SK-N-SH treated with all-trans-retinoic acid at 6 μM for 48 hours (cell line): ENCODE data around the gene SPACDR.
A peak's percentile ranks its signal among the peaks of the same experiment; 100 is the strongest.

Experiments used
- ATAC-seq: fragments of 200-7000 bp; cut with Tn5 transposase; 3 replicates; pipeline ENCODE4 v1.9.1; 2020; ENCODE audit warnings: mild to moderate bottlenecking, moderate library complexity
- ARNTL ChIP-seq: fragments of 450-650 bp; formaldehyde crosslinking; IDR thresholded peaks from 2 replicates; pipeline ENCODE4 v1.5.0; 2020; ENCODE audit warnings: low read depth, mild to moderate bottlenecking, moderate library complexity, borderline replicate concordance
- BACH2 ChIP-seq: fragments of 250-450 bp; sonication (Bioruptor Pico); IDR thresholded peaks from 2 replicates; pipeline ENCODE4 v1.9.0; 2021; ENCODE audit warnings: mild to moderate bottlenecking, borderline replicate concordance
- CREB5 ChIP-seq: fragments of 250-450 bp; sonication (Bioruptor Pico); IDR thresholded peaks from 2 replicates; pipeline ENCODE4 v1.5.1; 2020; ENCODE audit warnings: low read depth, mild to moderate bottlenecking, moderate library complexity
- CSDC2 ChIP-seq: fragments of 250-450 bp; sonication (Bioruptor Pico); IDR thresholded peaks from 2 replicates; pipeline ENCODE4 v1.5.0; 2020; ENCODE audit warnings: mild to moderate bottlenecking, moderate library complexity
- ESRRG ChIP-seq: fragments of 250-450 bp; sonication (Bioruptor Pico); IDR thresholded peaks from 2 replicates; pipeline ENCODE4 v1.6.1; 2021; ENCODE audit warnings: mild to moderate bottlenecking
- GLIS3 ChIP-seq: fragments of 250-450 bp; sonication (Bioruptor Pico); IDR thresholded peaks from 2 replicates; pipeline ENCODE4 v1.5.0; 2020; ENCODE audit warnings: mild to moderate bottlenecking, moderate library complexity
- ISL1 ChIP-seq: fragments of 250-450 bp; sonication (Bioruptor Pico); IDR thresholded peaks from 2 replicates; pipeline ENCODE4 v2.1.2; 2022; ENCODE audit warnings: mild to moderate bottlenecking, moderate library complexity
- OSR1 ChIP-seq: fragments of 250-450 bp; sonication (Bioruptor Pico); IDR thresholded peaks from 2 replicates; pipeline ENCODE4 v1.8.0; 2022; ENCODE audit warnings: moderate library complexity, mild to moderate bottlenecking, inconsistent platforms
- PATZ1 ChIP-seq: fragments of 250-450 bp; sonication (Bioruptor Pico); IDR thresholded peaks from 2 replicates; pipeline ENCODE4 v1.8.0; 2020; ENCODE audit warnings: mild to moderate bottlenecking, moderate library complexity, borderline replicate concordance
- POU6F1 ChIP-seq: fragments of 250-450 bp; sonication (Bioruptor Pico); IDR thresholded peaks from 2 replicates; pipeline ENCODE4 v1.8.0; 2021; ENCODE audit warnings: low read depth, mild to moderate bottlenecking, moderate library complexity, borderline replicate concordance
- PPARA ChIP-seq: fragments of 250-450 bp; sonication (Bioruptor Pico); IDR thresholded peaks from 2 replicates; pipeline ENCODE4 v1.5.0; 2020; ENCODE audit warnings: mild to moderate bottlenecking, borderline replicate concordance
- RARB ChIP-seq: fragments of 250-450 bp; sonication (Bioruptor Pico); IDR thresholded peaks from 2 replicates; pipeline ENCODE4 v1.8.0; 2021; ENCODE audit warnings: mild to moderate bottlenecking, moderate library complexity
- SNAI2 ChIP-seq: fragments of 250-450 bp; sonication (Bioruptor Pico); IDR thresholded peaks from 2 replicates; pipeline ENCODE4 v1.5.0; 2020; ENCODE audit warnings: mild to moderate bottlenecking, moderate library complexity
- TCF4 ChIP-seq: fragments of 250-450 bp; sonication (Bioruptor Pico); IDR thresholded peaks from 2 replicates; pipeline ENCODE4 v1.8.0; 2021; ENCODE audit warnings: mild to moderate bottlenecking, moderate library complexity, borderline replicate concordance
- TOX ChIP-seq: fragments of 250-450 bp; sonication (Bioruptor Pico); IDR thresholded peaks from 2 replicates; pipeline ENCODE4 v1.8.0; 2021; ENCODE audit warnings: mild to moderate bottlenecking, moderate library complexity, borderline replicate concordance
- ZC3H10 ChIP-seq: fragments of 250-450 bp; sonication (Bioruptor Pico); IDR thresholded peaks from 2 replicates; pipeline ENCODE4 v1.5.1; 2021; ENCODE audit warnings: mild to moderate bottlenecking, moderate library complexity
- ZFP3 ChIP-seq: fragments of 250-450 bp; sonication (Bioruptor Pico); IDR thresholded peaks from 2 replicates; pipeline ENCODE4 v1.5.0; 2020; ENCODE audit warnings: mild to moderate bottlenecking, moderate library complexity
- ZFP30 ChIP-seq: fragments of 450-650 bp; formaldehyde crosslinking; IDR thresholded peaks from 2 replicates; pipeline ENCODE4 v1.5.0; 2022; ENCODE audit warnings: mild to moderate bottlenecking, moderate library complexity
- ZNF565 ChIP-seq: fragments of 450-650 bp; formaldehyde crosslinking; conservative IDR thresholded peaks from 2 replicates; pipeline ENCODE4 v1.5.0; 2020; ENCODE audit warnings: low read depth, mild to moderate bottlenecking, moderate library complexity
- ZNF70 ChIP-seq: fragments of 450-650 bp; formaldehyde crosslinking; IDR thresholded peaks from 2 replicates; pipeline ENCODE4 v1.5.0; 2020; ENCODE audit warnings: mild to moderate bottlenecking, moderate library complexity
- ZNF8 ChIP-seq: fragments of 450-650 bp; formaldehyde crosslinking; IDR thresholded peaks from 2 replicates; pipeline ENCODE4 v1.5.0; 2020; ENCODE audit warnings: mild to moderate bottlenecking, moderate library complexity
- TF ChIP-seq, protein P1 (sequence below): fragments of 250-450 bp; sonication (Bioruptor Pico); IDR thresholded peaks from 2 replicates; pipeline ENCODE4 v1.5.0; 2020; ENCODE audit warnings: mild to moderate bottlenecking, moderate library complexity
- TF ChIP-seq, protein P2 (sequence below): fragments of 250-450 bp; sonication (Bioruptor Pico); IDR thresholded peaks from 2 replicates; pipeline ENCODE4 v1.5.1; 2021; ENCODE audit warnings: mild to moderate bottlenecking, moderate library complexity

The SPACDR gene

GRCh38 chr7:100428967-100429636 lies 35.0 kb downstream of the SPACDR start:
- TF ChIP-seq ZNF70 (CRISPR knock-in tag), result no peak
- TF ChIP-seq ESRRG (CRISPR knock-in tag), result no peak
- TF ChIP-seq, protein P1, sequence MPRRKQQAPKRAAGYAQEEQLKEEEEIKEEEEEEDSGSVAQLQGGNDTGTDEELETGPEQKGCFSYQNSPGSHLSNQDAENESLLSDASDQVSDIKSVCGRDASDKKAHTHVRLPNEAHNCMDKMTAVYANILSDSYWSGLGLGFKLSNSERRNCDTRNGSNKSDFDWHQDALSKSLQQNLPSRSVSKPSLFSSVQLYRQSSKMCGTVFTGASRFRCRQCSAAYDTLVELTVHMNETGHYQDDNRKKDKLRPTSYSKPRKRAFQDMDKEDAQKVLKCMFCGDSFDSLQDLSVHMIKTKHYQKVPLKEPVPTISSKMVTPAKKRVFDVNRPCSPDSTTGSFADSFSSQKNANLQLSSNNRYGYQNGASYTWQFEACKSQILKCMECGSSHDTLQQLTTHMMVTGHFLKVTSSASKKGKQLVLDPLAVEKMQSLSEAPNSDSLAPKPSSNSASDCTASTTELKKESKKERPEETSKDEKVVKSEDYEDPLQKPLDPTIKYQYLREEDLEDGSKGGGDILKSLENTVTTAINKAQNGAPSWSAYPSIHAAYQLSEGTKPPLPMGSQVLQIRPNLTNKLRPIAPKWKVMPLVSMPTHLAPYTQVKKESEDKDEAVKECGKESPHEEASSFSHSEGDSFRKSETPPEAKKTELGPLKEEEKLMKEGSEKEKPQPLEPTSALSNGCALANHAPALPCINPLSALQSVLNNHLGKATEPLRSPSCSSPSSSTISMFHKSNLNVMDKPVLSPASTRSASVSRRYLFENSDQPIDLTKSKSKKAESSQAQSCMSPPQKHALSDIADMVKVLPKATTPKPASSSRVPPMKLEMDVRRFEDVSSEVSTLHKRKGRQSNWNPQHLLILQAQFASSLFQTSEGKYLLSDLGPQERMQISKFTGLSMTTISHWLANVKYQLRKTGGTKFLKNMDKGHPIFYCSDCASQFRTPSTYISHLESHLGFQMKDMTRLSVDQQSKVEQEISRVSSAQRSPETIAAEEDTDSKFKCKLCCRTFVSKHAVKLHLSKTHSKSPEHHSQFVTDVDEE, result no peak
- no peak for TF ChIP-seq ISL1 (CRISPR knock-in tag)
- TF ChIP-seq TOX (CRISPR knock-in tag), result no peak
- no peak for TF ChIP-seq ZFP3 (CRISPR knock-in tag)
- no peak; the same call in 1 of the 2 replicates for TF ChIP-seq CREB5
- TF ChIP-seq RARB (CRISPR knock-in tag), result no peak
- no peak for TF ChIP-seq TCF4 (CRISPR knock-in tag)
- TF ChIP-seq GLIS3 (CRISPR knock-in tag), result no peak
- TF ChIP-seq SNAI2 (CRISPR knock-in tag), result no peak
- TF ChIP-seq ZFP30, result no peak
- TF ChIP-seq CSDC2, result no peak
- no peak for TF ChIP-seq ZC3H10
- TF ChIP-seq ZNF8 (CRISPR knock-in tag), result peak; percentile 11; the same call in 1 of the 2 replicates
- TF ChIP-seq PPARA (CRISPR knock-in tag), result no peak
- TF ChIP-seq ARNTL (CRISPR knock-in tag), result 0 out of 2 replicates have a peak, but pooled peaks have one; percentile 62
- TF ChIP-seq PATZ1 (CRISPR knock-in tag), result peak; percentile 69
- TF ChIP-seq POU6F1 (CRISPR knock-in tag), result 0 out of 2 replicates have a peak, but pooled peaks have one; percentile 40
- TF ChIP-seq OSR1 (CRISPR knock-in tag), result no peak
- TF ChIP-seq ZNF565, result peak; percentile 71; the same call in 1 of the 2 replicates
- TF ChIP-seq BACH2, result no peak
- TF ChIP-seq, protein P2, sequence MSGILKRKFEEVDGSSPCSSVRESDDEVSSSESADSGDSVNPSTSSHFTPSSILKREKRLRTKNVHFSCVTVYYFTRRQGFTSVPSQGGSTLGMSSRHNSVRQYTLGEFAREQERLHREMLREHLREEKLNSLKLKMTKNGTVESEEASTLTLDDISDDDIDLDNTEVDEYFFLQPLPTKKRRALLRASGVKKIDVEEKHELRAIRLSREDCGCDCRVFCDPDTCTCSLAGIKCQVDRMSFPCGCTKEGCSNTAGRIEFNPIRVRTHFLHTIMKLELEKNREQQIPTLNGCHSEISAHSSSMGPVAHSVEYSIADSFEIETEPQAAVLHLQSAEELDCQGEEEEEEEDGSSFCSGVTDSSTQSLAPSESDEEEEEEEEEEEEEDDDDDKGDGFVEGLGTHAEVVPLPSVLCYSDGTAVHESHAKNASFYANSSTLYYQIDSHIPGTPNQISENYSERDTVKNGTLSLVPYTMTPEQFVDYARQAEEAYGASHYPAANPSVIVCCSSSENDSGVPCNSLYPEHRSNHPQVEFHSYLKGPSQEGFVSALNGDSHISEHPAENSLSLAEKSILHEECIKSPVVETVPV (CRISPR knock-in tag), result peak; percentile 56; the same call in 1 of the 2 replicates
- TF ChIP-seq, all 23 proteins: peak for 6
- peak; percentile 69 for ATAC-seq

DNA sequence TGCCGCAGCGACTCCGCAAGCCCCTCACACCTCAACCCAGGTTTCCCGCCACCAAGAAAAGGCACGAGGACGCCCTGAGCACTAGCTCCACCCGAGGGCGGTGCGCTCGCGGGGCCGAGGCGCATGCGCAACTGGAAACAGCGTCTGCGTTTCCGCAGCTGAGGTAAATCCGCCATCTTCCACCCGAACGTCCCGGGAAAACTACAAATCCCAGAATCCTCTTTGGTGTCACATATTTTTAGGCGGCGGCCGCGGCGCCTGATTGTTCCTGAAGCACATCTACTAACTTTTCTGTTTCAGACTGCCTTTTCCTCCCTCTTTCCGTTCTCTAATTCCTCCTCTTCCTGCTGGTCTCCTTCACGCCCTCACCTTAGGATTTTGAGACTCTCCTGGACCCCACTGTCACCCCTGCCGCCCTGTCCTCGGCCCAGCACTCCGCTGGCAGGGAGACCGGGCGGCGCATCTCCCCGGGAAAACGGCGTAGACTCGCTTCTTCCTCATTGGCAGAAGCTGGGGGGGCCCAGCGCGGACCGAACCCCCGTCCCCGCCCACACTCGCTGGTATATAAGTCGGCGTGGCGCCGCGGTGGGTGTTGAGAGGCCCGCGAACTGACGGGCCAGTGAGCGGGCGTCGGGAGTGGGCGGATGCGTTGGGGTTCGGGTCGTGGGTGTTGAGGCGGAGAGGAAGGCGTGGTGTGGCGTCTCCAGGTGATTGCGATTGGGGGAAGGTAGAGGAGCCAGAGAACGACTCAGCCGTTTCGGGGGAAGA lies 35.7 kb downstream of the SPACDR start, which contains the start of gene ZCWPW1:
ZCWPW1 (minus strand) TSS at position 505 of the 768 bp plus-strand sequence. CDS start 8,054 bp downstream, outside the sequence.
- ATAC-seq, result peak; percentile 74
- TF ChIP-seq, protein P2 (CRISPR knock-in tag), result peak; percentile 94
- TF ChIP-seq, protein P1, result peak; percentile 23; the same call in 1 of the 2 replicates
- 0 out of 2 replicates have a peak, but pooled peaks have one; percentile 5 for TF ChIP-seq ZNF8 (CRISPR knock-in tag)
- no peak for TF ChIP-seq ARNTL (CRISPR knock-in tag)
- peak; percentile 70 for TF ChIP-seq ZFP3 (CRISPR knock-in tag)
- TF ChIP-seq TOX (CRISPR knock-in tag), result peak; percentile 90; the same call in 1 of the 2 replicates
- TF ChIP-seq TCF4 (CRISPR knock-in tag), result peak; percentile 30; the same call in 1 of the 2 replicates
- no peak for TF ChIP-seq SNAI2 (CRISPR knock-in tag)
- 0 out of 2 replicates have a peak, but pooled peaks have one; percentile 34 for TF ChIP-seq ESRRG (CRISPR knock-in tag)
- 0 out of 2 replicates have a peak, but pooled peaks have one; percentile 32 for TF ChIP-seq ZNF70 (CRISPR knock-in tag)
- peak; percentile 60; the same call in 1 of the 2 replicates for TF ChIP-seq ZC3H10
- TF ChIP-seq ZNF565, result no peak; the same call in 1 of the 2 replicates
